Keratinocyte (primary cell): ENCODE results near the gene CNOT3. TPM values are rescaled to one million over a fixed set of nuclear protein-coding genes. Genes with fewer than 3 reads are reported as not detected.

Experiments
- DNase-seq: peaks from one replicate; pipeline ENCODE4 v3.0.0-alpha.2; 2011; ENCODE audit warnings: low read depth, missing footprints, low spot score
- FAIRE-seq: peaks from 2 replicates; lab custom pipeline; 2011; peaks lifted over from hg19 to GRCh38; lab: Jason Lieb, UNC
- H2AFZ ChIP-seq: 2 replicates; pipeline ENCODE4 v1.6.0; 2012; ENCODE audit warnings: low read length, control low read depth, inconsistent platforms; ENCODE audit not compliant: control insufficient read depth
- H3K27ac ChIP-seq: 2 replicates; pipeline ENCODE4 v1.5.1; 2011; ENCODE audit warnings: low read length; ENCODE audit not compliant: control insufficient read depth, insufficient read depth
- H3K27me3 ChIP-seq: 3 replicates; pipeline ENCODE4 v1.6.0; 2011; ENCODE audit warnings: low read length; ENCODE audit not compliant: control insufficient read depth, insufficient read depth; ENCODE audit errors: extremely low read depth
- H3K36me3 ChIP-seq, 2 experiments: 2 replicates in 1 of 2; 3 replicates in 1 of 2; pipeline ENCODE4 v1.5.1; 2011; ENCODE audit warnings: low read length in 2 of 2, mild to moderate bottlenecking in 1 of 2; ENCODE audit not compliant: control insufficient read depth in 2 of 2, insufficient read depth in 2 of 2; ENCODE audit errors: extremely low read depth in 1 of 2
- H3K4me1 ChIP-seq: 3 replicates; pipeline ENCODE4 v1.5.1; 2011; ENCODE audit warnings: low read length; ENCODE audit not compliant: control insufficient read depth, insufficient read depth; ENCODE audit errors: extremely low read depth
- H3K4me2 ChIP-seq: 3 replicates; pipeline ENCODE4 v1.6.0; 2011; ENCODE audit warnings: low read depth, low read length; ENCODE audit not compliant: control insufficient read depth, insufficient read depth; ENCODE audit errors: extremely low read depth
- H3K4me3 ChIP-seq, 3 experiments: fragments of 200-600 bp in 1 of 3; sonication (generic) in 1 of 3; 2 replicates in 2 of 3; 3 replicates in 1 of 3; pipeline ENCODE4 v1.5.1; 2011 to 2016; ENCODE audit warnings: low read length in 3 of 3, mild to moderate bottlenecking in 3 of 3, control low read depth in 2 of 3, inconsistent platforms in 1 of 3, low read depth in 1 of 3, mixed read lengths in 1 of 3, mixed run types in 1 of 3, moderate library complexity in 1 of 3; ENCODE audit not compliant: control insufficient read depth in 2 of 3, insufficient read depth in 2 of 3; ENCODE audit errors: extremely low read depth in 1 of 3
- H3K79me2 ChIP-seq: 2 replicates; pipeline ENCODE4 v1.6.0; 2012; ENCODE audit warnings: low read length; ENCODE audit not compliant: control insufficient read depth, insufficient read depth
- H3K9ac ChIP-seq: 3 replicates; pipeline ENCODE4 v1.6.0; 2011; ENCODE audit warnings: low read length; ENCODE audit not compliant: control insufficient read depth, insufficient read depth; ENCODE audit errors: extremely low read depth
- H3K9me1 ChIP-seq: 3 replicates; pipeline ENCODE4 v1.6.0; 2011; ENCODE audit warnings: low read length; ENCODE audit not compliant: control insufficient read depth, insufficient read depth; ENCODE audit errors: extremely low read depth
- H3K9me3 ChIP-seq: 2 replicates; pipeline ENCODE4 v1.5.1; 2012; ENCODE audit warnings: low read depth, low read length; ENCODE audit not compliant: control insufficient read depth
- H4K20me1 ChIP-seq: 3 replicates; pipeline ENCODE4 v1.6.0; 2011; ENCODE audit warnings: low read length; ENCODE audit not compliant: control insufficient read depth, insufficient read depth; ENCODE audit errors: extremely low read depth
- EZH2 ChIP-seq: IDR thresholded peaks from one replicate; pipeline ENCODE4 v1.6.1; 2012; ENCODE audit warnings: inconsistent platforms, mild to moderate bottlenecking, low read length, moderate library complexity
- dilution Hi-C: fragments of 300-500 bp; cut with MboI; formaldehyde crosslinking; loops from one replicate; pipeline ENCODE4 v1.7.0; 2020; ENCODE audit warnings: low sequenced_read_pairs; ENCODE audit not compliant: extremely low pct_ligation_motif_present
- polyA plus RNA-seq, 5 experiments: library from polyadenylated mRNA; depleted of rRNA in 3 of 5; stranded (reverse) in 3 of 5; stranded (forward) in 1 of 5; unstranded in 1 of 5; fragments of >200 nt; gene quantifications; 1 replicate in 1 of 5; 2 replicates in 3 of 5; 3 replicates in 1 of 5; pipeline versions ENCODE4 v1.2.1 to v1.2.3, GENCODE V29; 2011 to 2012; ENCODE audit warnings: missing spikeins in 2 of 5, low read depth in 1 of 5, low replicate concordance in 1 of 5
- TF ChIP-seq, protein P1 (sequence below), 3 experiments: IDR thresholded peaks in 1 of 3; conservative IDR thresholded peaks in 1 of 3; optimal IDR thresholded peaks in 1 of 3; 2 replicates in 2 of 3; 3 replicates in 1 of 3; pipeline versions ENCODE3 to v1.5.1; 2011; ENCODE audit warnings: low read length in 3 of 3, mild to moderate bottlenecking in 3 of 3, moderate library complexity in 2 of 3, control low read depth in 1 of 3, inconsistent platforms in 1 of 3; ENCODE audit not compliant: insufficient read depth in 2 of 3; ENCODE audit errors: extremely low read depth in 1 of 3

Gene CNOT3
- polyA plus RNA-seq, 1 donor (not counting 4 experiments of a cell fraction or from before 2014, with no cell fraction given), result 8.6 TPM

DNA sequence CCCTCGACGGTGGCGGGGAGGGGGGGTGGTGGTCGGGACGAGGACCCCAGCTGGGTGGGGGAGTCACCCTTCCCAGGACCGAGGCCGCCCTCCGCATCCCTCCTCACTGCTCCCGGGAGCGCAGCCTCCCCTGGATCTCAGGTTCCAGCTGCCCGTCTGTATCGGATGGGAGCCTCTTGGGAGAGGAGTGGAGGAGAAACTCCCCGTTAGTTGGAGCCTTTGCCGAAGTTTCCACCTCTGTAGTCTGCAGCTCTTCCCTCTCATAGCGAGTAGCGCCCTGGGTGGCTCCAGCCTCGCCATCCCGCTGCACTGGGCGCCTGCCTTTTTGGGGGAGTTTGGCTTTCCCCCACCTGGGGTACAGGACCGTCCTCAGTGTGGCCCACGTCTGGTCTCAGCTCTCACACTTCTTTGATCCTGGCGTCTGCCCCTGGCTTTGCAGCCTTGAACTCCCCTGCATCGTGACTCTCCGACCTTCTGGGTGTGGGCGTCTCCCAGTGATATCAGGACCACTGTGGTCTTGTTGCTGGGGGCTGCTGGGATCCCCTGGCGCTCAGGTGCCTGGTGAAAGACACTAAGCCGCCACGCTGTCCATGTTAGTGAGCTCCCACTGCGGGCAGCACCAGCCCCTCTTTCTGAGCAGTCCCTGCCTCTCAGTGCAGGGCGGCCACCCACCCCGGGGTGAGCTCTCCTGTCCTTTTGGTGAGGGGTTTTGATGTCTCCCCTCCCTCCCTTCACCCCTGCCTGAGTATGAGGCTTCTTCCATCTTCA lies 1.1 kb downstream of the CNOT3 start:
- H3K4me3 ChIP-seq, result peak overlapping the region; percentile 75 to 86 (median 83)
- no peak for TF ChIP-seq EZH2
- TF ChIP-seq, protein P1, sequence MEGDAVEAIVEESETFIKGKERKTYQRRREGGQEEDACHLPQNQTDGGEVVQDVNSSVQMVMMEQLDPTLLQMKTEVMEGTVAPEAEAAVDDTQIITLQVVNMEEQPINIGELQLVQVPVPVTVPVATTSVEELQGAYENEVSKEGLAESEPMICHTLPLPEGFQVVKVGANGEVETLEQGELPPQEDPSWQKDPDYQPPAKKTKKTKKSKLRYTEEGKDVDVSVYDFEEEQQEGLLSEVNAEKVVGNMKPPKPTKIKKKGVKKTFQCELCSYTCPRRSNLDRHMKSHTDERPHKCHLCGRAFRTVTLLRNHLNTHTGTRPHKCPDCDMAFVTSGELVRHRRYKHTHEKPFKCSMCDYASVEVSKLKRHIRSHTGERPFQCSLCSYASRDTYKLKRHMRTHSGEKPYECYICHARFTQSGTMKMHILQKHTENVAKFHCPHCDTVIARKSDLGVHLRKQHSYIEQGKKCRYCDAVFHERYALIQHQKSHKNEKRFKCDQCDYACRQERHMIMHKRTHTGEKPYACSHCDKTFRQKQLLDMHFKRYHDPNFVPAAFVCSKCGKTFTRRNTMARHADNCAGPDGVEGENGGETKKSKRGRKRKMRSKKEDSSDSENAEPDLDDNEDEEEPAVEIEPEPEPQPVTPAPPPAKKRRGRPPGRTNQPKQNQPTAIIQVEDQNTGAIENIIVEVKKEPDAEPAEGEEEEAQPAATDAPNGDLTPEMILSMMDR (optimal IDR thresholded peaks at IDR 0.05 in 1 of 3, IDR thresholded peaks at IDR 0.05 in 1 of 3, conservative IDR thresholded peaks at IDR 0.05 in 1 of 3; ENCODE audit: extremely low read depth in 1 of 3, insufficient read depth in 2 of 3, low read length in 3 of 3), result no peak
- H2AFZ ChIP-seq, result no peak overlapping the region
- dilution Hi-C loops, result no loop called here
- H3K4me2 ChIP-seq, result peak overlapping the region; percentile 87
- DNase-seq (no peak), FAIRE-seq (no peak)
- no peaks in the 10 kb centered on the region for H3K27me3 ChIP-seq
- H4K20me1 ChIP-seq, result peaks cover 12% of the 10 kb centered on the region
- H3K9me3 ChIP-seq, result no peaks in the 10 kb centered on the region
- peaks cover 17 to 23% of the 10 kb centered on the region in 2 experiments for H3K36me3 ChIP-seq
- peak overlapping the region; percentile 86 for H3K9ac ChIP-seq
- no peaks in the 10 kb centered on the region for H3K9me1 ChIP-seq
- peaks cover 21% of the 10 kb centered on the region for H3K4me1 ChIP-seq
- H3K79me2 ChIP-seq, result peaks cover 50% of the 10 kb centered on the region
- peak overlapping the region; percentile 24 for H3K27ac ChIP-seq

DNA sequence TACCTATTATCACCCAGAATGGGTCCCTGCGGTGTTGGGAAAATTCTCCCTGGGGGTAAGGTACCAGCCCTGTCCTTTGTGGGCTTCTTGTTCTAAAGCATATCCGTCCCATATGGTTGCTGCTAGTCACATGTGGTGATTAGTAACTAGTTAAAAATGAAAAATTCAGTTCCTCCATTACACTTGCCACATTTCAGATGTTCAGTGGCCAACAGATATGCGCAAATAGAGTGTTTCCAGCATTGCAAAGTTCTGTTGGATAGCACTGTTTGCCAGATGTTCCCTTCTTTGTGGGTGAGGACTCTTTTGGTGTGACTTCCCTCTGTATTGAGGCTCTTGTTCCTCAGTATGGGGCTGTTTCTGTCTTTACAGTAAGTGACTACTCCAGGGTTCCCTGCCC lies 3.8 kb downstream of the CNOT3 start:
- H3K36me3 ChIP-seq, result peaks cover 40 to 42% of the 10 kb centered on the region in 2 experiments
- H3K4me2 ChIP-seq, result no peak overlapping the region
- TF ChIP-seq EZH2, result no peak
- TF ChIP-seq, protein P1 (optimal IDR thresholded peaks at IDR 0.05 in 1 of 3, IDR thresholded peaks at IDR 0.05 in 1 of 3, conservative IDR thresholded peaks at IDR 0.05 in 1 of 3; ENCODE audit: extremely low read depth in 1 of 3, insufficient read depth in 2 of 3, low read length in 3 of 3), result no peak
- no peak for DNase-seq
- H2AFZ ChIP-seq, result no peak overlapping the region
- H3K27ac ChIP-seq, result no peak overlapping the region
- FAIRE-seq, result no peak
- no peaks in the 10 kb centered on the region for H3K9me3 ChIP-seq
- H3K9me1 ChIP-seq, result no peaks in the 10 kb centered on the region
- H3K4me1 ChIP-seq, result peaks cover 5% of the 10 kb centered on the region
- no peak overlapping the region for H3K4me3 ChIP-seq
- H3K9ac ChIP-seq, result no peak overlapping the region
- H3K27me3 ChIP-seq, result no peaks in the 10 kb centered on the region
- dilution Hi-C loops, result no loop called here
- H4K20me1 ChIP-seq, result peaks cover 12% of the 10 kb centered on the region
- H3K79me2 ChIP-seq, result peaks cover 50% of the 10 kb centered on the region
